Measurements from ENCODE around the gene LAMC3.

GRCh38 chr9:131097948-131098278 is 88.9 kb downstream of the LAMC3 start:
- TF ChIP-seq CTCF (IDR thresholded peaks at IDR 0.05) (no peak), POLR2A (IDR thresholded peaks at IDR 0.05) (no peak)

Measured in right lobe of liver (tissue), 4 donors.